Vagina (tissue), 2 donors: ENCODE results near the gene PLK5.

ENCODE experiments used
- POLR2A ChIP-seq, 2 donors: fragments of 450-650 bp; IDR thresholded peaks; one replicate each; pipeline ENCODE4 v1.6.1; 2017; ENCODE audit warnings: antibody characterized with exemption in 2 of 2, mild to moderate bottlenecking in 2 of 2, moderate library complexity in 2 of 2
- POLR2AphosphoS5 ChIP-seq, 2 donors: sonication (generic); formaldehyde crosslinking; IDR thresholded peaks; one replicate each; pipeline ENCODE4 v1.9.0; 2017; ENCODE audit warnings: antibody characterized with exemption in 2 of 2, mild to moderate bottlenecking in 2 of 2, low read depth in 1 of 2; ENCODE audit not compliant: insufficient read depth in 1 of 2
- TF ChIP-seq, protein P1 (sequence below), 3 experiments: fragments of 450-650 bp in 2 of 3; fragments of 200-600 bp in 1 of 3; sonication (generic) in 1 of 3; IDR thresholded peaks; one replicate each; pipeline ENCODE4 v1.5.1; 2017 to 2019; ENCODE audit warnings: antibody characterized with exemption in 3 of 3, mild to moderate bottlenecking in 2 of 3, moderate library complexity in 2 of 3

- TF ChIP-seq, protein P1, sequence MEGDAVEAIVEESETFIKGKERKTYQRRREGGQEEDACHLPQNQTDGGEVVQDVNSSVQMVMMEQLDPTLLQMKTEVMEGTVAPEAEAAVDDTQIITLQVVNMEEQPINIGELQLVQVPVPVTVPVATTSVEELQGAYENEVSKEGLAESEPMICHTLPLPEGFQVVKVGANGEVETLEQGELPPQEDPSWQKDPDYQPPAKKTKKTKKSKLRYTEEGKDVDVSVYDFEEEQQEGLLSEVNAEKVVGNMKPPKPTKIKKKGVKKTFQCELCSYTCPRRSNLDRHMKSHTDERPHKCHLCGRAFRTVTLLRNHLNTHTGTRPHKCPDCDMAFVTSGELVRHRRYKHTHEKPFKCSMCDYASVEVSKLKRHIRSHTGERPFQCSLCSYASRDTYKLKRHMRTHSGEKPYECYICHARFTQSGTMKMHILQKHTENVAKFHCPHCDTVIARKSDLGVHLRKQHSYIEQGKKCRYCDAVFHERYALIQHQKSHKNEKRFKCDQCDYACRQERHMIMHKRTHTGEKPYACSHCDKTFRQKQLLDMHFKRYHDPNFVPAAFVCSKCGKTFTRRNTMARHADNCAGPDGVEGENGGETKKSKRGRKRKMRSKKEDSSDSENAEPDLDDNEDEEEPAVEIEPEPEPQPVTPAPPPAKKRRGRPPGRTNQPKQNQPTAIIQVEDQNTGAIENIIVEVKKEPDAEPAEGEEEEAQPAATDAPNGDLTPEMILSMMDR (IDR thresholded peaks at IDR 0.05): no peak
- TF ChIP-seq POLR2A (IDR thresholded peaks at IDR 0.05) (no peak), POLR2AphosphoS5 (IDR thresholded peaks at IDR 0.05; ENCODE audit: insufficient read depth in 1 of 2, low read depth in 1 of 2) (peak; percentile 86 to 90)
Observed at GRCh38 chr19:1507763-1508506, 15.9 kb upstream of the PLK5 start.
